A549 treated with RU486 at 1 μM for 4 hours (cell line): ENCODE results near the gene EVC. TPM values are rescaled to one million over a fixed set of nuclear protein-coding genes. Genes with fewer than 3 reads are reported as not detected.

Experiments used
- total RNA-seq: library from RNA; stranded (reverse); fragments of 200-300 nt; extraction: Qiagen RNA extraction; gene quantifications from 5 replicates; pipeline ENCODE4 v1.2.3, GENCODE V29; 2022; ENCODE audit warnings: low read depth

EVC gene
- total RNA-seq = 8.5 to 13.4 TPM (median 11.6 TPM) in 5 replicates

GRCh38 chr4:5710961-5711478, at the start of gene EVC:
TSS of gene EVC (plus strand) at chr4:5711201. CDS start at chr4:5711381, 180 bp downstream.

GRCh38 chr4:5708449-5709206, 2.4 kb upstream of the EVC start, which contains the start of gene EVC2:
TSS of gene EVC2 (minus strand) at chr4:5708559. CDS start at chr4:5708513, 46 bp downstream.

Other genes starting within 250 kb of the EVC start
- gene EVC2, start 2.6 kb upstream of the EVC start, total RNA-seq = 2.1 to 2.6 TPM (median 2.3 TPM) in 5 replicates
- gene CRMP1, start 181.9 kb downstream of the EVC start, total RNA-seq = 1.9 to 2.7 TPM (median 2.4 TPM) in 5 replicates